ENCODE data around the gene DGKQ. TPM values are rescaled to one million over a fixed set of nuclear protein-coding genes. Genes with fewer than 3 reads are reported as not detected.
A peak's percentile ranks its signal among the peaks of the same experiment; 100 is the strongest.

The DGKQ gene
- total and polyA plus RNA-seq, 9 of the 15 experiments (the other 6 are each of a cell fraction or from before 2014, with no cell fraction given), result 0.17 to 22.0 (median 5.6) TPM

DNA sequence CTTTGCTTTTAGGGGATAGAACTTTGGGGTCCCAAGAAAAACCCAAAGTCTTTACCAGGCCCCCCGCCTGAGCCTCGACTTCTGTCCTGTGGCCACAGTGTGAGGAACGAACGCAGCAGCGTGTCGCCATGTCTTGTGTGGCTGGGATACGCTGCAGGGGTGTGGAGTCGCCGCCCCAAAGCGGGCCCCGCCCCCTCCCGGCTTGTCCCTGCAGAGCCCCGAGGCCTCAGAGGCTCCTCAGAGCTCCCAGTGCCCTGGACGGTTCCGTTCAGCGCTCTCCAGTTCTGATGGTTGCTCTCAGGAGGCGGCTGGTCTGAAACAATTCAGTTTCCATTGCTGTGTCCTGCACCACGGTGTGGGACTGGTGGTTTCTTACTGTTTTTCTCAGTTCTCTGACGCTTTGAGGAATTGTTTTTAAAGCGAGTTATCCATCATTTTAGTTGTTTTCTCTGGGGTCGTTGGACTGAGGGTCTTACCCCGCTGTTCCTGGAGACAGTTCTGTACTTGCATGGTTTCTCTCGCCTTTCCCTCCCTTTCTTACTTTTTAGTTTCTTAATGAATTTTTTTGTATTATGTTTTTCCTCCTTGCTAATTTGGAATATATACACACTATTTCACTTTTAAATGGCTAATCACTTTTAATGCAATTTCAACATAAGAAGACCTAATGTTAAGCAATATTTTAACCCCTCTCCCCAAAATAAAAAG lies 11.9 kb upstream of the DGKQ start (continued):
- TF ChIP-seq, protein P1, sequence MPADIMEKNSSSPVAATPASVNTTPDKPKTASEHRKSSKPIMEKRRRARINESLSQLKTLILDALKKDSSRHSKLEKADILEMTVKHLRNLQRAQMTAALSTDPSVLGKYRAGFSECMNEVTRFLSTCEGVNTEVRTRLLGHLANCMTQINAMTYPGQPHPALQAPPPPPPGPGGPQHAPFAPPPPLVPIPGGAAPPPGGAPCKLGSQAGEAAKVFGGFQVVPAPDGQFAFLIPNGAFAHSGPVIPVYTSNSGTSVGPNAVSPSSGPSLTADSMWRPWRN (IDR thresholded peaks at IDR 0.05; ENCODE audit: low read depth), result no peak
- TF ChIP-seq, protein P2, sequence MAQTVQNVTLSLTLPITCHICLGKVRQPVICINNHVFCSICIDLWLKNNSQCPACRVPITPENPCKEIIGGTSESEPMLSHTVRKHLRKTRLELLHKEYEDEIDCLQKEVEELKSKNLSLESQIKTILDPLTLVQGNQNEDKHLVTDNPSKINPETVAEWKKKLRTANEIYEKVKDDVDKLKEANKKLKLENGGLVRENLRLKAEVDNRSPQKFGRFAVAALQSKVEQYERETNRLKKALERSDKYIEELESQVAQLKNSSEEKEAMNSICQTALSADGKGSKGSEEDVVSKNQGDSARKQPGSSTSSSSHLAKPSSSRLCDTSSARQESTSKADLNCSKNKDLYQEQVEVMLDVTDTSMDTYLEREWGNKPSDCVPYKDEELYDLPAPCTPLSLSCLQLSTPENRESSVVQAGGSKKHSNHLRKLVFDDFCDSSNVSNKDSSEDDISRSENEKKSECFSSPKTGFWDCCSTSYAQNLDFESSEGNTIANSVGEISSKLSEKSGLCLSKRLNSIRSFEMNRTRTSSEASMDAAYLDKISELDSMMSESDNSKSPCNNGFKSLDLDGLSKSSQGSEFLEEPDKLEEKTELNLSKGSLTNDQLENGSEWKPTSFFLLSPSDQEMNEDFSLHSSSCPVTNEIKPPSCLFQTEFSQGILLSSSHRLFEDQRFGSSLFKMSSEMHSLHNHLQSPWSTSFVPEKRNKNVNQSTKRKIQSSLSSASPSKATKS (CRISPR knock-in tag; IDR thresholded peaks at IDR 0.05), result no peak
- TF ChIP-seq, protein P3, sequence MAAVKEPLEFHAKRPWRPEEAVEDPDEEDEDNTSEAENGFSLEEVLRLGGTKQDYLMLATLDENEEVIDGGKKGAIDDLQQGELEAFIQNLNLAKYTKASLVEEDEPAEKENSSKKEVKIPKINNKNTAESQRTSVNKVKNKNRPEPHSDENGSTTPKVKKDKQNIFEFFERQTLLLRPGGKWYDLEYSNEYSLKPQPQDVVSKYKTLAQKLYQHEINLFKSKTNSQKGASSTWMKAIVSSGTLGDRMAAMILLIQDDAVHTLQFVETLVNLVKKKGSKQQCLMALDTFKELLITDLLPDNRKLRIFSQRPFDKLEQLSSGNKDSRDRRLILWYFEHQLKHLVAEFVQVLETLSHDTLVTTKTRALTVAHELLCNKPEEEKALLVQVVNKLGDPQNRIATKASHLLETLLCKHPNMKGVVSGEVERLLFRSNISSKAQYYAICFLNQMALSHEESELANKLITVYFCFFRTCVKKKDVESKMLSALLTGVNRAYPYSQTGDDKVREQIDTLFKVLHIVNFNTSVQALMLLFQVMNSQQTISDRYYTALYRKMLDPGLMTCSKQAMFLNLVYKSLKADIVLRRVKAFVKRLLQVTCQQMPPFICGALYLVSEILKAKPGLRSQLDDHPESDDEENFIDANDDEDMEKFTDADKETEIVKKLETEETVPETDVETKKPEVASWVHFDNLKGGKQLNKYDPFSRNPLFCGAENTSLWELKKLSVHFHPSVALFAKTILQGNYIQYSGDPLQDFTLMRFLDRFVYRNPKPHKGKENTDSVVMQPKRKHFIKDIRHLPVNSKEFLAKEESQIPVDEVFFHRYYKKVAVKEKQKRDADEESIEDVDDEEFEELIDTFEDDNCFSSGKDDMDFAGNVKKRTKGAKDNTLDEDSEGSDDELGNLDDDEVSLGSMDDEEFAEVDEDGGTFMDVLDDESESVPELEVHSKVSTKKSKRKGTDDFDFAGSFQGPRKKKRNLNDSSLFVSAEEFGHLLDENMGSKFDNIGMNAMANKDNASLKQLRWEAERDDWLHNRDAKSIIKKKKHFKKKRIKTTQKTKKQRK (IDR thresholded peaks at IDR 0.05; ENCODE audit: borderline replicate concordance, low read depth, low read length), result no peak
- TF ChIP-seq RNF2 (IDR thresholded peaks at IDR 0.05) (peak; percentile 28; the same call in 1 of the 2 replicates), ARID1B (IDR thresholded peaks at IDR 0.05) (no peak), MEIS2 (IDR thresholded peaks at IDR 0.05; ENCODE audit: partially characterized antibody) (no peak), MCM3 (IDR thresholded peaks at IDR 0.05) (no peak), ZNF263 (CRISPR knock-in tag; IDR thresholded peaks at IDR 0.05; ENCODE audit: borderline replicate concordance) (no peak), ZSCAN32 (CRISPR knock-in tag; IDR thresholded peaks at IDR 0.05) (no peak)
- TF ChIP-seq, protein P4, sequence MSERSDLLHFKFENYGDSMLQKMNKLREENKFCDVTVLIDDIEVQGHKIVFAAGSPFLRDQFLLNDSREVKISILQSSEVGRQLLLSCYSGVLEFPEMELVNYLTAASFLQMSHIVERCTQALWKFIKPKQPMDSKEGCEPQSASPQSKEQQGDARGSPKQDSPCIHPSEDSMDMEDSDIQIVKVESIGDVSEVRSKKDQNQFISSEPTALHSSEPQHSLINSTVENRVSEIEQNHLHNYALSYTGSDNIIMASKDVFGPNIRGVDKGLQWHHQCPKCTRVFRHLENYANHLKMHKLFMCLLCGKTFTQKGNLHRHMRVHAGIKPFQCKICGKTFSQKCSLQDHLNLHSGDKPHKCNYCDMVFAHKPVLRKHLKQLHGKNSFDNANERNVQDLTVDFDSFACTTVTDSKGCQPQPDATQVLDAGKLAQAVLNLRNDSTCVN (CRISPR knock-in tag; IDR thresholded peaks at IDR 0.05), result no peak
- TF ChIP-seq, protein P5, sequence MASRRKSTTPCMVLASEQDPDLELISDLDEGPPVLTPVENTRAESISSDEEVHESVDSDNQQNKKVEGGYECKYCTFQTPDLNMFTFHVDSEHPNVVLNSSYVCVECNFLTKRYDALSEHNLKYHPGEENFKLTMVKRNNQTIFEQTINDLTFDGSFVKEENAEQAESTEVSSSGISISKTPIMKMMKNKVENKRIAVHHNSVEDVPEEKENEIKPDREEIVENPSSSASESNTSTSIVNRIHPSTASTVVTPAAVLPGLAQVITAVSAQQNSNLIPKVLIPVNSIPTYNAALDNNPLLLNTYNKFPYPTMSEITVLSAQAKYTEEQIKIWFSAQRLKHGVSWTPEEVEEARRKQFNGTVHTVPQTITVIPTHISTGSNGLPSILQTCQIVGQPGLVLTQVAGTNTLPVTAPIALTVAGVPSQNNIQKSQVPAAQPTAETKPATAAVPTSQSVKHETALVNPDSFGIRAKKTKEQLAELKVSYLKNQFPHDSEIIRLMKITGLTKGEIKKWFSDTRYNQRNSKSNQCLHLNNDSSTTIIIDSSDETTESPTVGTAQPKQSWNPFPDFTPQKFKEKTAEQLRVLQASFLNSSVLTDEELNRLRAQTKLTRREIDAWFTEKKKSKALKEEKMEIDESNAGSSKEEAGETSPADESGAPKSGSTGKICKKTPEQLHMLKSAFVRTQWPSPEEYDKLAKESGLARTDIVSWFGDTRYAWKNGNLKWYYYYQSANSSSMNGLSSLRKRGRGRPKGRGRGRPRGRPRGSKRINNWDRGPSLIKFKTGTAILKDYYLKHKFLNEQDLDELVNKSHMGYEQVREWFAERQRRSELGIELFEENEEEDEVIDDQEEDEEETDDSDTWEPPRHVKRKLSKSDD (conservative IDR thresholded peaks at IDR 0.05; ENCODE audit: low read length), result no peak
- TF ChIP-seq, protein P6, sequence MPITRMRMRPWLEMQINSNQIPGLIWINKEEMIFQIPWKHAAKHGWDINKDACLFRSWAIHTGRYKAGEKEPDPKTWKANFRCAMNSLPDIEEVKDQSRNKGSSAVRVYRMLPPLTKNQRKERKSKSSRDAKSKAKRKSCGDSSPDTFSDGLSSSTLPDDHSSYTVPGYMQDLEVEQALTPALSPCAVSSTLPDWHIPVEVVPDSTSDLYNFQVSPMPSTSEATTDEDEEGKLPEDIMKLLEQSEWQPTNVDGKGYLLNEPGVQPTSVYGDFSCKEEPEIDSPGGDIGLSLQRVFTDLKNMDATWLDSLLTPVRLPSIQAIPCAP (CRISPR knock-in tag; IDR thresholded peaks at IDR 0.05; ENCODE audit: borderline replicate concordance), result no peak
- TF ChIP-seq, protein P7, sequence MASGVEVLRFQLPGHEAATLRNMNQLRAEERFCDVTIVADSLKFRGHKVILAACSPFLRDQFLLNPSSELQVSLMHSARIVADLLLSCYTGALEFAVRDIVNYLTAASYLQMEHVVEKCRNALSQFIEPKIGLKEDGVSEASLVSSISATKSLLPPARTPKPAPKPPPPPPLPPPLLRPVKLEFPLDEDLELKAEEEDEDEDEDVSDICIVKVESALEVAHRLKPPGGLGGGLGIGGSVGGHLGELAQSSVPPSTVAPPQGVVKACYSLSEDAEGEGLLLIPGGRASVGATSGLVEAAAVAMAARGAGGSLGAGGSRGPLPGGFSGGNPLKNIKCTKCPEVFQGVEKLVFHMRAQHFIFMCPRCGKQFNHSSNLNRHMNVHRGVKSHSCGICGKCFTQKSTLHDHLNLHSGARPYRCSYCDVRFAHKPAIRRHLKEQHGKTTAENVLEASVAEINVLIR (CRISPR knock-in tag; IDR thresholded peaks at IDR 0.05), result no peak
- TF ChIP-seq, protein P8, sequence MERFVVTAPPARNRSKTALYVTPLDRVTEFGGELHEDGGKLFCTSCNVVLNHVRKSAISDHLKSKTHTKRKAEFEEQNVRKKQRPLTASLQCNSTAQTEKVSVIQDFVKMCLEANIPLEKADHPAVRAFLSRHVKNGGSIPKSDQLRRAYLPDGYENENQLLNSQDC (CRISPR knock-in tag; IDR thresholded peaks at IDR 0.05), result no peak
